Sigmoid colon (tissue), 4 donors: ENCODE results near the gene GJC2.

Experiments used
- POLR2AphosphoS5 ChIP-seq, 4 donors: sonication (generic); formaldehyde crosslinking; IDR thresholded peaks; one replicate each; pipeline ENCODE4 v1.6.1; 2017; ENCODE audit warnings: antibody characterized with exemption in 4 of 4
- TF ChIP-seq, protein P1 (sequence below), 4 experiments: fragments of 450-650 bp in 3 of 4; fragments of 200-600 bp in 1 of 4; IDR thresholded peaks; one replicate each; pipeline ENCODE4 v1.5.1; 2016 to 2019; ENCODE audit warnings: antibody characterized with exemption in 4 of 4, mild to moderate bottlenecking in 3 of 4, moderate library complexity in 2 of 4

DNA sequence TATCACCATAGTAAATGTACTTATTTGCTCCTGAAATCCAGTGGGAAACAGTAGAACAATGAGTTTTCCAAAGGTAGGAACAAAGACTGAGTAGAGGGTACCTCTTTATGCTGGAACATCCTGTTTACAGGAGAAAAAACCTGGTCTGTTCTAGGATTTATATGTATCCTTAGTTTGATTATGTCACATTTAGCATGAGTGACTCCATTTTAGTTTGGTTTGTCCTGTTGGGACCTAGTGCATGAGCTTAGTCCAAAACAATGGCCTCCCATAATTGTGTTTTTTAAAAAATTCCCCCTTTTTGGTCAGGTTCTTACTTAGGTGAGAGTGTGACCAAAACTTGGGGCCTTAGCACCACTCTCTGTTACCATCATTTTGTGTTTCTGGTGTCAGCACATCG lies 37.1 kb upstream of the GJC2 start:
- TF ChIP-seq, protein P1, sequence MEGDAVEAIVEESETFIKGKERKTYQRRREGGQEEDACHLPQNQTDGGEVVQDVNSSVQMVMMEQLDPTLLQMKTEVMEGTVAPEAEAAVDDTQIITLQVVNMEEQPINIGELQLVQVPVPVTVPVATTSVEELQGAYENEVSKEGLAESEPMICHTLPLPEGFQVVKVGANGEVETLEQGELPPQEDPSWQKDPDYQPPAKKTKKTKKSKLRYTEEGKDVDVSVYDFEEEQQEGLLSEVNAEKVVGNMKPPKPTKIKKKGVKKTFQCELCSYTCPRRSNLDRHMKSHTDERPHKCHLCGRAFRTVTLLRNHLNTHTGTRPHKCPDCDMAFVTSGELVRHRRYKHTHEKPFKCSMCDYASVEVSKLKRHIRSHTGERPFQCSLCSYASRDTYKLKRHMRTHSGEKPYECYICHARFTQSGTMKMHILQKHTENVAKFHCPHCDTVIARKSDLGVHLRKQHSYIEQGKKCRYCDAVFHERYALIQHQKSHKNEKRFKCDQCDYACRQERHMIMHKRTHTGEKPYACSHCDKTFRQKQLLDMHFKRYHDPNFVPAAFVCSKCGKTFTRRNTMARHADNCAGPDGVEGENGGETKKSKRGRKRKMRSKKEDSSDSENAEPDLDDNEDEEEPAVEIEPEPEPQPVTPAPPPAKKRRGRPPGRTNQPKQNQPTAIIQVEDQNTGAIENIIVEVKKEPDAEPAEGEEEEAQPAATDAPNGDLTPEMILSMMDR (IDR thresholded peaks at IDR 0.05): no peak
- TF ChIP-seq POLR2AphosphoS5 (IDR thresholded peaks at IDR 0.05): no peak
